EH (cell line): ENCODE results near the gene C3orf49.

ENCODE experiments used
- DNase-seq: peaks from one replicate; pipeline ENCODE4 v3.0.0-alpha.2; 2015; ENCODE audit warnings: low read depth

Gene C3orf49

GRCh38 chr3:63886858-63887257, 67.8 kb downstream of the C3orf49 start:
- peak; percentile 3 for DNase-seq

GRCh38 chr3:63891518-63891917, 72.4 kb downstream of the C3orf49 start:
- no peak for DNase-seq

GRCh38 chr3:63892773-63893352, 73.8 kb downstream of the C3orf49 start:
- DNase-seq: no peak

- peak; percentile 3 for DNase-seq
Observed at GRCh38 chr3:63895422-63896189, 76.5 kb downstream of the C3orf49 start.

GRCh38 chr3:63896332-63897030, 77.4 kb downstream of the C3orf49 start:
- DNase-seq: peak; percentile 62
